ENCODE results near the gene CBX6. TPM values are rescaled to one million over a fixed set of nuclear protein-coding genes. Genes with fewer than 3 reads are reported as not detected.
"Not testable (repeated sequence)": the region's sequence is repeated elsewhere in the genome, so short reads cannot be mapped to it uniquely, and the experiment has no call there.

Gene CBX6
- total and polyA plus RNA-seq, 3 experiments from 2014 or later, result 10.8 to 171 (median 159) TPM

- no peaks in the 10 kb centered on the region for H3K36me3 ChIP-seq (ENCODE audit: insufficient read depth, low read length)
- H3K4me1 ChIP-seq (ENCODE audit: insufficient read depth, low read length), result no peaks in the 10 kb centered on the region
- no peak overlapping the region for H3K27ac ChIP-seq (ENCODE audit: low read depth, low read length)
- DNase-seq, result no peak
- H3K36me3 Mint-ChIP-seq, result peaks cover 0 to 20% (median 0%) of the 10 kb centered on the region in 3 donors
- CTCF ChIA-PET, result no interaction called here
- no peaks in the 10 kb centered on the region for H3K9me3 ChIP-seq (ENCODE audit: low read length)
- POLR2A ChIA-PET, result interaction anchor here (0.6 kb wide), 1 partner anchor 131 kb away, joined by 4 read pairs; no protein-coding TSS in a partner anchor
- H3K4me1 Mint-ChIP-seq, result peaks cover 4 to 27% (median 5%) of the 10 kb centered on the region in 3 donors
- H3K9me3 Mint-ChIP-seq, result no peaks in the 10 kb centered on the region
- H3K4me3 ChIP-seq (ENCODE audit: low read length), result no peak overlapping the region
- no peaks in the 10 kb centered on the region for H3K27me3 ChIP-seq (ENCODE audit: insufficient read depth, low read length, poor library complexity, severe bottlenecking)
- peak overlapping the region in 2 of 8 donors; percentile 26 to 84 for H3K27ac Mint-ChIP-seq
- no peak overlapping the region for H3K4me3 Mint-ChIP-seq
- H3K27me3 Mint-ChIP-seq, result no peaks in the 10 kb centered on the region
Observed at GRCh38 chr22:38862375-38863329, 9.4 kb downstream of the CBX6 start.

GRCh38 chr22:38861927-38862326 lies 10.1 kb downstream of the CBX6 start:
- Histone ChIP-seq H3K27me3 (ENCODE audit: insufficient read depth, low read length, poor library complexity, severe bottlenecking) (no peaks in the 10 kb centered on the region), H3K27ac (ENCODE audit: low read depth, low read length) (no peak overlapping the region), H3K9me3 (ENCODE audit: low read length) (no peaks in the 10 kb centered on the region), H3K36me3 (ENCODE audit: insufficient read depth, low read length) (no peaks in the 10 kb centered on the region), H3K4me1 (ENCODE audit: insufficient read depth, low read length) (no peaks in the 10 kb centered on the region), H3K4me3 (ENCODE audit: low read length) (no peak overlapping the region)
- H3K27me3 Mint-ChIP-seq, result no peaks in the 10 kb centered on the region
- peak overlapping the region in 1 of 8 donors; percentile 36 for H3K27ac Mint-ChIP-seq
- H3K9me3 Mint-ChIP-seq, result no peaks in the 10 kb centered on the region
- no peak overlapping the region for H3K4me3 Mint-ChIP-seq
- no peak for DNase-seq
- CTCF ChIA-PET, result no interaction called here
- POLR2A ChIA-PET, result interaction anchor here (0.7 kb wide), 1 partner anchor 10 kb away, joined by 3 read pairs; the partner anchor contains the start of gene CBX6
- H3K36me3 Mint-ChIP-seq, result peaks cover 0 to 14% (median 0%) of the 10 kb centered on the region in 3 donors
- peaks cover 4 to 25% (median 5%) of the 10 kb centered on the region in 3 donors for H3K4me1 Mint-ChIP-seq

- Mint-ChIP-seq H3K4me3 (no peak overlapping the region), H3K27ac (peak overlapping the region in 1 of 8 donors; percentile 36), H3K4me1 (peaks cover 4 to 25% (median 5%) of the 10 kb centered on the region in 3 donors), H3K36me3 (peaks cover 0 to 14% (median 0%) of the 10 kb centered on the region in 3 donors), H3K27me3 (peaks cover 0 to 1% of the 10 kb centered on the region in 2 donors), H3K9me3 (no peaks in the 10 kb centered on the region)
- H3K4me3 ChIP-seq (ENCODE audit: low read length), result no peak overlapping the region
- CTCF ChIA-PET, result interaction anchor here (1.4 to 3.8 kb wide), 2 partner anchors 8 to 92 kb away, joined by 3 to 21 read pairs; no protein-coding TSS in a partner anchor
- no peaks in the 10 kb centered on the region for H3K27me3 ChIP-seq (ENCODE audit: insufficient read depth, low read length, poor library complexity, severe bottlenecking)
- H3K27ac ChIP-seq (ENCODE audit: low read depth, low read length), result no peak overlapping the region
- H3K36me3 ChIP-seq (ENCODE audit: insufficient read depth, low read length), result no peaks in the 10 kb centered on the region
- no peaks in the 10 kb centered on the region for H3K4me1 ChIP-seq (ENCODE audit: insufficient read depth, low read length)
- no peaks in the 10 kb centered on the region for H3K9me3 ChIP-seq (ENCODE audit: low read length)
- DNase-seq, result no peak
- POLR2A ChIA-PET, result interaction anchor here (0.7 kb wide), 1 partner anchor 11 kb away, joined by 3 read pairs; the partner anchor contains the start of gene CBX6
Observed at GRCh38 chr22:38861170-38861876, 10.7 kb downstream of the CBX6 start.

DNA sequence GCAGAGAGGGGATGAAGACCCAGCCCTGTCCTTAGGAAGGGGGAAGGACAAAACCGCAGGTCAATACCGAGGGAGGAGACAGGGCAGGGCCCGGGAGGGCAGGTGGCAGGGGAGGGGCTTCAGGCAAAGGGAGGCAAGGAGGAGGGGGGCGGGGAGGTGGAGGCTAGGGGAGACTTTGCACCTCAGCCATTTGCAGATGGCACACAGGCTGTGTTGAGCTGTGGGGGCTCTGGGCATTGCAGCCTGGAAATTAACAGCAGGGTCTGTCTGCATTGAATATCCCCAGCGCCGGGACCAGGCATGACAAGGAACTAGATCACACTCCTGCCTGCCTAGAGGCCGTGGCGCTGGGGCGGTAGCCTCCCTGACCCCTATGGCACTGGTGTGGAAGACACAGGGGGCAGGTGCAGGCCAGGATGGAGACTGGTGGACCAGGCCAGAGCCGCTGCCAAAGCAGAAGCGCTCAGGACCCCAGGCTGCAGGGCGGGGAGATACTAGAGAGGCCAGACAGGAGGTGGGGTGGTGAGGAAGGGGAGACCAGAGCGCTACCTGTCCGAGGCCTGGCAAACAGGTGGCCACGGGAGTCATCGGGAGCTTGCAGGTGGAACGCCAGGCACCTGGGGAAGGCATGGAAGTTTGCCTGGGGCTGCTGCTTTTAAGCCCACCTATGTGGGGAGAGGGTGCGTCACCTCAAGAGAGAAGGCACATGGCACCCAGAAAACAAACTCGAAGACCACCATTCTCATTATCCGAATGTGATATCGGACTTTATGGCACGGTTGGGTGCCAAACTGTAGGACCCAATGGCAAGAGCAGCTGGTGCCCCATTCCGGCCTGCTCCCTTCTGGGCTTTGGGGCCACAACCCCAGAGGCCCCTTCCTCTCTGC lies 11.5 kb downstream of the CBX6 start:
- ChIA-PET CTCF (interaction anchor here (1.4 to 3.8 kb wide), 2 partner anchors 9 to 92 kb away, joined by 3 to 21 read pairs; no protein-coding TSS in a partner anchor), POLR2A (no interaction called here)
- peaks cover 0 to 10% (median 0%) of the 10 kb centered on the region in 3 donors for H3K36me3 Mint-ChIP-seq
- no peak overlapping the region for H3K4me3 ChIP-seq (ENCODE audit: low read length)
- H3K36me3 ChIP-seq (ENCODE audit: insufficient read depth, low read length), result no peaks in the 10 kb centered on the region
- H3K27ac Mint-ChIP-seq, result peak overlapping the region in 2 of 8 donors; percentile 46 to 48
- H3K4me1 ChIP-seq (ENCODE audit: insufficient read depth, low read length), result no peaks in the 10 kb centered on the region
- H3K4me1 Mint-ChIP-seq, result peaks cover 4 to 23% (median 5%) of the 10 kb centered on the region in 3 donors
- H3K27me3 ChIP-seq (ENCODE audit: insufficient read depth, low read length, poor library complexity, severe bottlenecking), result no peaks in the 10 kb centered on the region
- peaks cover 2 to 3% of the 10 kb centered on the region in 2 donors for H3K27me3 Mint-ChIP-seq
- DNase-seq, result no peak
- H3K9me3 ChIP-seq (ENCODE audit: low read length), result no peaks in the 10 kb centered on the region
- no peaks in the 10 kb centered on the region for H3K9me3 Mint-ChIP-seq
- no peak overlapping the region for H3K4me3 Mint-ChIP-seq
- no peak overlapping the region for H3K27ac ChIP-seq (ENCODE audit: low read depth, low read length)

DNA sequence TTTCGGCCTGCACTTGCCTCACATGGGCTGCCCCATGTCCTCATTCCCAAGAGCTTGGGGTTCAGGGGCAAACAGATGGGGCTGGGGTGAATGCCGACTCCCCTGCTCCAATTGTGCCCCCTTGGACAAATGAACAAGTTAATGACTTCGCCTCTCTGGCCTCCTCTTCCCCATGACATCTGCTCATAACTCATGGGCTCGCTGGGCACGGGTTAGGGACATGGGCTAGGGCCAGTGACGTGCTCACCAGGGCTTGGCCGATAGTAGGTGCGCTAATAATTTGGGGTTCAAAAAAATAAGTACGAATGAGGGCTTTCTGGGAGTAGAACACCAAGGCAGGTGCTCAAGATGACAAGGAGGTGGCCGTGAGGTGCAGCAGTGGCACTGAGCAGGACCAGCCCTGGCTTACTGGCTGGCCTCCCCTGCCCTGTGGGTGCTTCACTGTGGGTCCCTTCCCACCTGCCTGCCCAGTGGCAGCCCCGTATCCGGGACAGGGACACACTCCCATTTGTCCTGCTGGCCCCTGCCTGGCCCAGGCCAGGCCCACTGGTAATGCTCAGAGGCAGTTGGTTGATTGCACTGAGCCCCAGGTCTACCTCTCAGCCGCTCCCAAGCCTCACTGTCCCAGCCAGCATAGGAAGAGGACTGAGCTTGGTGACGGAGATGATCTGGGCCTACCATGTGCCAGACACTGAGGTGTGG lies 12.3 kb downstream of the CBX6 start:
- Mint-ChIP-seq H3K4me3 (no peak overlapping the region), H3K4me1 (peaks cover 4 to 21% (median 5%) of the 10 kb centered on the region in 3 donors), H3K36me3 (peaks cover 0 to 7% (median 0%) of the 10 kb centered on the region in 3 donors), H3K27me3 (peaks cover 2 to 3% of the 10 kb centered on the region in 2 donors), H3K27ac (no peak overlapping the region), H3K9me3 (no peaks in the 10 kb centered on the region)
- no peak for DNase-seq
- no peaks in the 10 kb centered on the region for H3K4me1 ChIP-seq (ENCODE audit: insufficient read depth, low read length)
- H3K27me3 ChIP-seq (ENCODE audit: insufficient read depth, low read length, poor library complexity, severe bottlenecking), result no peaks in the 10 kb centered on the region
- no peak overlapping the region for H3K27ac ChIP-seq (ENCODE audit: low read depth, low read length)
- POLR2A ChIA-PET, result no interaction called here
- CTCF ChIA-PET, result interaction anchor here (3.8 kb wide), 1 partner anchor 10 kb away, joined by 21 read pairs; no protein-coding TSS in a partner anchor
- no peaks in the 10 kb centered on the region for H3K9me3 ChIP-seq (ENCODE audit: low read length)
- H3K36me3 ChIP-seq (ENCODE audit: insufficient read depth, low read length), result no peaks in the 10 kb centered on the region
- no peak overlapping the region for H3K4me3 ChIP-seq (ENCODE audit: low read length)

GRCh38 chr22:38858492-38858891 lies 13.5 kb downstream of the CBX6 start:
- DNase-seq, result no peak
- Mint-ChIP-seq H3K4me1 (peaks cover 0 to 17% (median 2%) of the 10 kb centered on the region in 3 donors), H3K4me3 (no peak overlapping the region), H3K36me3 (peaks cover 0 to 2% (median 0%) of the 10 kb centered on the region in 3 donors), H3K27ac (no peak overlapping the region), H3K27me3 (peaks cover 2 to 7% of the 10 kb centered on the region in 2 donors), H3K9me3 (no peaks in the 10 kb centered on the region)
- Histone ChIP-seq H3K4me1 (ENCODE audit: insufficient read depth, low read length) (no peaks in the 10 kb centered on the region), H3K4me3 (ENCODE audit: low read length) (no peak overlapping the region), H3K36me3 (ENCODE audit: insufficient read depth, low read length) (no peaks in the 10 kb centered on the region), H3K9me3 (ENCODE audit: low read length) (no peaks in the 10 kb centered on the region), H3K27me3 (ENCODE audit: insufficient read depth, low read length, poor library complexity, severe bottlenecking) (no peaks in the 10 kb centered on the region), H3K27ac (ENCODE audit: low read depth, low read length) (no peak overlapping the region)
- ChIA-PET POLR2A (interaction anchor here (0.6 to 1.0 kb wide), 2 partner anchors 125 to 348 kb away, joined by 3 to 4 read pairs; no protein-coding TSS in a partner anchor), CTCF (interaction anchor here (1.2 to 3.8 kb wide), 3 partner anchors 11 to 145 kb away, joined by 3 to 21 read pairs (median 4); partner anchors contain the start of gene CBX6)

- H3K9me3 ChIP-seq (ENCODE audit: low read length); H3K4me1 Mint-ChIP-seq; H3K4me3 ChIP-seq (ENCODE audit: low read length); H3K4me1 ChIP-seq (ENCODE audit: insufficient read depth, low read length); H3K36me3 Mint-ChIP-seq; DNase-seq; H3K4me3 Mint-ChIP-seq; H3K27ac ChIP-seq (ENCODE audit: low read depth, low read length); H3K9me3 Mint-ChIP-seq; H3K36me3 ChIP-seq (ENCODE audit: insufficient read depth, low read length); H3K27ac Mint-ChIP-seq; POLR2A ChIA-PET; H3K27me3 ChIP-seq (ENCODE audit: insufficient read depth, low read length, poor library complexity, severe bottlenecking): not testable (repeated sequence)
- CTCF ChIA-PET, result interaction anchor here (6.0 kb wide), 1 partner anchor 16 kb away, joined by 24 read pairs; no protein-coding TSS in a partner anchor
- peaks cover 2 to 11% of the 10 kb centered on the region in 2 donors for H3K27me3 Mint-ChIP-seq
Observed at GRCh38 chr22:38854476-38854875, 17.5 kb downstream of the CBX6 start.
